NB4 (cell line): ENCODE measurements around the gene ZPR1.
A peak's percentile ranks its signal among the peaks of the same experiment; 100 is the strongest.

Experiments
- DNase-seq: peaks from one replicate; pipeline ENCODE4 v3.0.0; 2010; ENCODE audit warnings: low read depth
- H3K4me3 ChIP-seq: one replicate; pipeline ENCODE4 v1.5.1; 2011; ENCODE audit warnings: mild to moderate bottlenecking, low read depth, low read length, moderate library complexity
- CTCF ChIP-seq: IDR thresholded peaks from one replicate; pipeline ENCODE4 v1.5.1; 2012; ENCODE audit warnings: low read depth, low read length
- MYC ChIP-seq: IDR thresholded peaks from 2 replicates; pipeline ENCODE4 v1.6.1; 2011; ENCODE audit warnings: low read depth, low read length
- POLR2A ChIP-seq: IDR thresholded peaks from 2 replicates; pipeline ENCODE4 v1.6.1; 2011; ENCODE audit warnings: mild to moderate bottlenecking; ENCODE audit not compliant: insufficient read length; ENCODE audit errors: extremely low read depth
- TF ChIP-seq, protein P1 (sequence below): IDR thresholded peaks from 2 replicates; pipeline ENCODE4 v1.6.1; 2011; ENCODE audit warnings: low read depth, low read length

ZPR1 gene

DNA sequence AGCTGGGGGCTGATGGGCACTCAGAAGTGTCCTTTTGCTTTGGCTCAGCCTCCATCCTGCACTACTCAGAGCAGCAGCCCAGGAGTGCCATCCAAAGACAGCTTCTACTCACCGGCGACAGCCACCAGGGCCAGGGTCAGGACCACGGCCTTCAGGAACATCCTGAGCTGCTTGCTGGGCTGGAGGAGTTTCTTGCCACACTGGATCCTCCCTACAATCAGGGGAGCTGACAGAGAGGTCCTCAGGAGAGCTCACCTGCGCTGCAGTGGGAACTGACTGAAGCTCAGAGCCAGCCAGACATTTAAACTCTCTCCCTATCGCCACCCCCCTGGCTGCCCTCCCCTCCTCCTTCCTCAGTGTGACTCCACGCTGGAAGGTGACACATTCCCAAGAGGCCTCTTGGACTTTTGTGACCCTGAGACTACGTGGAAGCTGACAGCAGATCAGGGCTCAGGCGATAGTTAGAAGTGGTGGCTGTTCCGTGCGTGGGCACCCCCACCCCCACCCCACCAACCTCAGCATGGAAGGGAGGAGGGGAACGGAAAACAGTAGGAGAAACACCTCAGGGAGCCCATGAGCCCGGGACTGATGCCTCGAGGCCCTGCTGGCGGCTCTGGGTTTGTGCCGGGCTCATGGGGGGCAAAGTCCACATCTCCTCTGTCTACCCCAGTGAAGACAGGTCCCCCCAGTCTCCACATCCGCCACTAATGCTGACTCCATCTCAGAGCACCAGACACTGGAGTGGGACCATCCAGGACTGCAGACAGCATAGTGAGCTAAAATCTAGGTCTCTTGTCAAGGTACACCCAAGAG is 35.4 kb upstream of the ZPR1 start, which contains the start of gene APOA4:
APOA4 (minus strand) TSS at position 274 of the 813 bp plus-strand sequence; CDS start at position 161, 113 bp downstream.
- TF ChIP-seq, protein P1, sequence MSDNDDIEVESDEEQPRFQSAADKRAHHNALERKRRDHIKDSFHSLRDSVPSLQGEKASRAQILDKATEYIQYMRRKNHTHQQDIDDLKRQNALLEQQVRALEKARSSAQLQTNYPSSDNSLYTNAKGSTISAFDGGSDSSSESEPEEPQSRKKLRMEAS: no peak
- TF ChIP-seq POLR2A: no peak
- no peak for DNase-seq
- no peak within 1 kb of the TSS for H3K4me3 ChIP-seq

GRCh38 chr11:116822575-116822974 is 34.8 kb upstream of the ZPR1 start:
- no peak overlapping the region for H3K4me3 ChIP-seq
- DNase-seq: no peak
- TF ChIP-seq MYC: no peak
- TF ChIP-seq, protein P1: no peak
- no peak for TF ChIP-seq POLR2A
- TF ChIP-seq CTCF: no peak

DNA sequence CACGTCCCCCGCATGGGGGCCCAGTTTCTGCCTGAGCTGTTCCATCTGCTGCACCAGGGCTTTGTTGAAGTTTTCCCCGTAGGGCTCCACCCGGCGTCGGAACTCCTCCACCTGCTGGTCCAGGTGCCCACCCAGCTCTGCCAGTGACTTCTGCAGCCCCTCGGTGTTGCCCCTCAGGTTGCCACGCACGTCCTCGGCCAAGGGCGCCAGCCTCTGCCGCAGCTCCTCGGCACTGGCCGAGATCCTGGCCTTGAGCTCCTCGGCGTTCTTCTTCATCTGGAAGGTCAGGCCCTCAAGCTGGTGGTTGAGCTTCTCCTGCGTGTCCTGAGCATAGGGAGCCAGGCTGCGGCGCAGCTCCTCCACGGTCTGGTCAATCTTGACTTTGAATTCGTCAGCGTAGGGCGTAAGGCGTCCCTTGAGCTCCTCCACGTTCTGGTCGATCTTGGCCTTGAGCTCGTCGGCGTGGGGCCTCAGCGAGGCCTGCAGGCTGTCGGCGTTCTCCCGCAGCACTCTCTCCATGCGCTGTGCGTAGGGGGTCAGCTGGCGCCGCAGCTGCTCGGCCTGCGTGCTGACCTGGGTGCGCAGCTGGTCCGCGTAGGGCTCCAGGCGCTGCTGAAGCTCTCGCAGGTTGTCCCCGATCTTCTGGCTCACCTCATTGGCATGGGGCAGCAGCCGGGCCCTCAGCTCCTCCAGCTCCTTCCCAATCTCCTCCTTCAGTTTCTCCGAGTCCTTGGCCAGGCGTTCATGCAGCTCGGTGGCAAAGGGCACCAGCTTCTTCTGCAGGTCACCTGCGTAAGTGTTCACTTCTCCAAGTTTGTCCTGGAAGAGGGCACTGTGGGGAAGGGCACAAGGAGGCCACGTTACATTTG is 33.5 kb upstream of the ZPR1 start:
- DNase-seq: no peak
- H3K4me3 ChIP-seq: no peak overlapping the region
- TF ChIP-seq, protein P1: no peak
- TF ChIP-seq MYC: no peak

GRCh38 chr11:116819049-116819448 is 31.2 kb upstream of the ZPR1 start:
- TF ChIP-seq CTCF (no peak), MYC (no peak), POLR2A (no peak)
- TF ChIP-seq, protein P1: no peak
- DNase-seq: no peak
- no peak overlapping the region for H3K4me3 ChIP-seq

DNA sequence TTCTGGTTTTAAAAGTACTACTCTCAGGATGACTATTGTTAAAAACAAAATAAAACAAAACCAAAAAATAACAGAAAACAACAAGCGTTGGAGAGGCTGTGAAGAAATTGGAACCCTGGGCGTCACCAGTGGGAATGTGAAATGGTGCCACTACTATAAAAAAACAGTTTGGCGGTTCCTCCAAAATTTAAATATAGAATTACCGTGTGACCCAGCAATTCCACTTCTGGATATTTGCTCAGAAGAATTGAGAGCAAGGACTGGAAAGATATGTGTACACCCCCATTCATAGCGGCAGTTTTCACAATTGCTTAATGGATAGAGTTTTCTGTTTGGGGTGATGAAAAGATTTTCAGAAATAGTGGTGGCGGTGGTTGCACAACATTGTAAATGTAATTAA is 26.7 kb upstream of the ZPR1 start:
- TF ChIP-seq, protein P1: no peak
- no peak for TF ChIP-seq POLR2A
- no peak for TF ChIP-seq CTCF
- TF ChIP-seq MYC: no peak
- no peak for DNase-seq

GRCh38 chr11:116813781-116814471 is 26.1 kb upstream of the ZPR1 start:
- peak; percentile 1 for DNase-seq
- TF ChIP-seq CTCF (no peak), MYC (no peak), POLR2A (no peak)
- TF ChIP-seq, protein P1: no peak
- no peak overlapping the region for H3K4me3 ChIP-seq

More for the DNA sequence above, 26.7 kb upstream of the ZPR1 start:
- no peak overlapping the region for H3K4me3 ChIP-seq
